HTR-8/SVneo (cell line): Measurements from ENCODE around the gene HSD3B7.
A peak's percentile ranks its signal among the peaks of the same experiment; 100 is the strongest.

ENCODE experiments used
- DNase-seq: peaks from one replicate; pipeline ENCODE4 v3.0.0; 2011; ENCODE audit warnings: low spot score, mixed read lengths; ENCODE audit not compliant: insufficient read length
- FAIRE-seq: peaks from 2 replicates; lab custom pipeline; 2011; peaks lifted over from hg19 to GRCh38; lab: Jason Lieb, UNC

HSD3B7 gene

DNA sequence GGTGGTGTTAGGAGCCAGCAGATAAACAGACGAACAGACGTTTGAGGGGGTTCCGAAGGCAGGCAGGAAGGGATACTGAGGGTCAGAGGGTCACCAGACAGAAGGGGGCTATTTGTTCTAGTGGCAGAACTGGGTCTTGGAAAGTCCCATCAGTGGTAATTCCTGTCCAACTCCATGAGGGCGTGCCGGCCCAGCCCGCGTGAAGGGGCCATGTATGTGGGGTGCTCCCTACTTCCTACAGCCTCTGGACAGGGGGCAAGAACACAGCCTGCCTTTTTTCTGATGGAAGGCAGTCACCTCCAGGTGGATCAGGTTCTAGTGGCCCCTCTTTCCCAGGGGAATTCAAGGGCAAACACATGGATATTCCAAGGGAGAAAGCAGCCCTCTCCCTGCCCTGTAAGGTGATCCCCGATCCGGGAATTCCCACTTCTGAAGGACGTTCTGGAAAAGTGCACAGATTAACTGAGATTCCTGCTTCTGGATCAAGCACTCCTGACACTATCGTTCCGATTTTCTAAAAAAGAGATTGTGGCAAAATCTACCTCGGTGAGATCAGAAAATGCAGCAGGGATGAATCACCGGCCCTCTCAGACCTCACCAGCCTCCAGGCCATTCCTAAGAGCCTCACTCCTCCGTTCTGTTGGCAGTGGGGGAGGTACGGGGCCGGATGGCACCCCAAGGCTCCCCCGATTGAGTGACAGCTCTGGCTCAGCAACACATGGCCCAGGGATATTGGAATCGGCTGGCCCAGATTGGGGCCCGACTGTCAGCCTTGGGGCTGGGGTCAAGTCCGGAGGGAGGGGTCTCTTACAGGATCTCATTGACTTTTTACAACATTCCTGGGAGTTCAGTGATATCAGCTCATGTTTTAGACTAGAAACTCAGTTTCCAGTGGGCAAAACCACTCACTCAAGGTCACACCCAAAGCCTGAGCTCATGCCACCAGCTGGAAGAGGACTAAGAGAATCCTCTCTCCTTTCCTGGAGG is 13.0 kb downstream of the HSD3B7 start:
- DNase-seq = peak; percentile 97
- peak; percentile 9 for FAIRE-seq

DNA sequence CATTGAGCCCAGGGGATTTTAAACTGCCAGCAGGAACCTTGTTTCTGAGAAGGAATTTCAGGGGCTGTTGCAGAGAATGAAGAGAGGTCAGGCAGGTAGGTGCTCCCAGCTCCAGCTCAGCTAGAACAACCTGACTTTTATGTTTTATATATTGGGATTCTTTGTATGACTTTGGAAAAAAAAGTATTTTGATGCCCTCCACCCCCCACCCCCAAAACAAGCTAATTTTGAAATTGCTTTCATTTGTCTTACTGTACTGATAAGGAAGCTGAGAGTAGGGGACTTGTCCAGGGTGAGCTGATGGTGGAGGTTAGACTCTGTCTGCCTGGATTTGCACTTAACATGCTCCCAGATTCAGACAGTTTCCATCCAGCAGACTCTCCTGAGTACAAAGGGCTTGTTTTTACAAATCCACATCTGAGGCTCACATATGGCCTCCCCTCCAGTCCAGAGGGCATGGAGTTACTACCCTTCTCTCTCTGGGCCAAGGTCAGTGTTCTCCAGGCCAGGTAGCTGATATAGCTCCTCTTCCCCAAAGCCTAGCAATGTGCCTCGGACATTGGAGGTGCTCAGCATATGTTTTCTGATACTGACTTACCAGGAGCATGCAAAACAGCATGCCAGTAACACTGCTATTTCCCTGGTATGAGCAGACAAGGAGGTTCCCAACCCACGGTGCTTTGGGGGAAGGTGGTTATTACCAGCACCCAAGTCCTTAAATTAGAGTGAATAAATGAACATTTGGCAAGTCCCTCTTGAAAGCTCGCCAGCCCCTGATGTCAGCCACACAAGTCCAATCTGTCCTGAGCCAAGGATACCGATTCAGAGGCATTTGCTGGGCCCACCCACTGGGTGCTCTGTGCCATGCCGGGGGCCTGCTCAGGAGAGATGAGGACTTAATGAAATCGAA is 14.1 kb downstream of the HSD3B7 start:
- DNase-seq (no peak), FAIRE-seq (no peak)

- DNase-seq (no peak), FAIRE-seq (no peak)
Observed at GRCh38 chr16:31000671-31001382, 15.8 kb downstream of the HSD3B7 start.

DNA sequence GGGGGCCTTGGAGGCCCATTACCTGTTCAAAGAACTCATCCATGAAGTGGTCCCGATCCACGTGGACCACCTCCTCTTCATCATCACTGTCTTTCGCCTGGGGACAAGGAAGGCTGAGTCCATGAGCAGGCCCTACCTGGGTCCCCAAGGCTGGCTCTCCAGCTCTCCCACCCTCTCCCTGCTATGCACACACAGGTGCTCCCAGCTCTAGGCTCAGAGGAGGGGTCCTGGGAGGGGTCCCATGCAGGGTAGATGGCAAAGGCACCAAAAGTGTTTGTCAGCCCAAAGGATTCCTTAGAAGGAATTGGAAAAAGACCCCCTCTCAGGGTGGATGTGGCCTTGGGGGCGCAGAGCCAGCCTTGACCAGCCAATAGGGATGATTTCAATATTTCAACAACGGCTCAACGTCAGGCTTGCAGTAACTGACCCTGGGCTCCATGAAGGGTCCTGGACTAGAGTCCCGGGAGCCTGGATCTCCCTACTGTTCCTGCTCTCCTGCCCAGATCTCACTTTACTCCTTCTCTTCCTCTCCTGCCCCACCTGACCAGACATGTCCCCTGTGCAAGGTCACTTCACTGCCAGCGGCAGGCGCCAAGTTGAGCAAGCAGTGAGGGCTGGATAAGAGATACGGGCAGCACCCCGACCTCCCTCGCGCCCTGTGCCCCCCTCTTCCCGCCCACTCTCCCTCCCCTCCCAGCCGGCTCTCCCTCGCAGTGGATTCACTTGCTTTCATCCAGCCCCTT is 16.7 kb downstream of the HSD3B7 start:
- DNase-seq = no peak

GRCh38 chr16:31002250-31002700 is 17.3 kb downstream of the HSD3B7 start:
- DNase-seq (no peak), FAIRE-seq (no peak)

More for the DNA sequence above, 16.7 kb downstream of the HSD3B7 start:
- no peak for FAIRE-seq

- DNase-seq = no peak
- no peak for FAIRE-seq
Observed at GRCh38 chr16:31002862-31003341, 17.9 kb downstream of the HSD3B7 start.

- FAIRE-seq = no peak
- no peak for DNase-seq
Observed at GRCh38 chr16:31003744-31004143, 18.7 kb downstream of the HSD3B7 start.

DNA sequence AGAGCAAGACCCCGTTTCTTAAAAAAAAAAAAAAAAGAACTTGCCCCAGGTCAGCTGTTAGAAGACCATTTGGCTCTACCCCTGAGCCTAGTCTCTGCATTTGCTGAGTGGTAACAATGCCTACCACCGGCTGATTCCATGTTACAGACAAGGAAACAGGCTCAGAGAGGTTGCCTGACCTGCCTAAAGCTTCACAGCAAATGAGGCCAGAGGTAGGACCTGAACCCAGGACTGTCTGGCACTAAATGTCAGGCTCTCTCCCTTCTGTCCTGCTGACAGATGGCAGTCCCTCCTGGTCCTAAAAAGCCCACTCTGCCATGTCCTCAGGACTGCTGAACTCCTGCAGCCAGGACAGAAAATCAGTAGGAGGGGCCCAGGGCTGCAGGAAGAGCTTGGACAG is 19.7 kb downstream of the HSD3B7 start:
- no peak for FAIRE-seq
- DNase-seq = no peak

DNA sequence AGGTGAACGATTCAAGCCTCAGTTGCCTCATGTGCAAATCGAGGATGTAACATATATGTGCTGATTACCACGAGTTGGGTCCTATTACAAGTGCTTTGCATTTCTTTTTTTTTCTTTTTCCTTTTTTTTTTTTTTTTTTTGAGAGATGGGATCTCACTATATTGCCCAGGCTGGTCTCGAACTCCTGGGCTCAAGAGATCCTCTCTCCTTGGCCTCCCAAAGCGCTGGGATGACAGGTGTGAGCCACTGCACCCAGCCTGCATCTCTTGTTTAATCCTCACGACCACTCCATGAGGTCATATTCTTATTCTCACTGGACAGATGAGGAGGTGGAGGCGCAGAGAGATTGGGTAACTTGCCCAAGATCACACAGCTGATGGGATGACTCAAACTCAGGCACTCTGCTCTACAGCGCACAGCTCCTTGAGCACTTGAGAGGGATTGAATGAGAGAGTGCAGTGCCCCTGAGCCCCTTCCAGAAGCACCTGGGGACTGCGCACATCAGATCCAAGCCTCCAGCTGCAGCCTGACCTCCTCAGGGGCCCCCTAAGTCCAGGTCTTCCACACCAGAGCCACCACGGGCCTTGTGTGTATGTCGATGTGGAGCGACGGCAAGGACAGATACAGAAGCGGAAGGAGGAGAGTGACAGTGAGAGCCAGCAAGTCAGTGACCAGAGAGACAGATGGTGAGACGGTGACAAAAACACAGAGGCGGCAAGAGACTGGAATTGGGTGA is 20.5 kb downstream of the HSD3B7 start:
- DNase-seq (no peak), FAIRE-seq (no peak)

DNA sequence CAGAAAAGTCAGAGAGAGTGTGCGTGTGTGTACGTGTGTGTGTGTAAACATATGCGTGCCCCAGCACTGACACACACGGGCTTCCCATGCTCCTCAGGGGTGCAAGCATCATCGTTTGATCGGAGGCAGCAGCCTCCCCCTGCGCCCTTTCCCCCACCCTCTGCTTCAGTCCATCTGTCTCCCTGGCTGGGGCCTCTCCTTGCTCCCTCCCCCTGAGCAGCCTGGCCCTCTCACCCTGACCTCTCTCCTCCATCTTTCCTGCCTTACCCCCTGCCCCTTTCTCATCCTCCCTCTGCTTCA is 21.0 kb downstream of the HSD3B7 start:
- FAIRE-seq (no peak), DNase-seq (no peak)

GRCh38 chr16:31006589-31006988 is 21.6 kb downstream of the HSD3B7 start:
- FAIRE-seq = no peak
- DNase-seq = no peak

DNA sequence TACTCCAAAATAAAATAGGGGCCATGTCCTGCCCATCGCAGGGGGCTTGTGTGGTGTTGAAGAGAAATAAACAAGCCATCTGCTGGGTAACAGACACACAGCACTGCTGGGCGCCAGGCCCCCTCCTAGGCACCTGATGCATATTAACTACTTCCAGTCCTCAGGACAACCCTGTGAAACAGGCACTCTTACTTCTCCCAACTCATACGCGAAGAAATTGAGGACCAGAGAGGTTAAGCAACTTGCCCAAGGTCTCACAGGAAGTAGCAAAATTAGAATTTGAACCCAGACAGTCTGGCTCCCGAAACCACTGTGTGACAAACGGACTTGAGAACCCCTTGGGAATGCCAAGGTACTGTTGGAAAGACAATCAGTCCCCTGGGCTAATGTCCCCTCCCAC is 22.7 kb downstream of the HSD3B7 start:
- FAIRE-seq = no peak
- no peak for DNase-seq

- FAIRE-seq = peak; percentile 31
- DNase-seq = peak; percentile 75
Observed at GRCh38 chr16:31008149-31008548, 23.1 kb downstream of the HSD3B7 start.

DNA sequence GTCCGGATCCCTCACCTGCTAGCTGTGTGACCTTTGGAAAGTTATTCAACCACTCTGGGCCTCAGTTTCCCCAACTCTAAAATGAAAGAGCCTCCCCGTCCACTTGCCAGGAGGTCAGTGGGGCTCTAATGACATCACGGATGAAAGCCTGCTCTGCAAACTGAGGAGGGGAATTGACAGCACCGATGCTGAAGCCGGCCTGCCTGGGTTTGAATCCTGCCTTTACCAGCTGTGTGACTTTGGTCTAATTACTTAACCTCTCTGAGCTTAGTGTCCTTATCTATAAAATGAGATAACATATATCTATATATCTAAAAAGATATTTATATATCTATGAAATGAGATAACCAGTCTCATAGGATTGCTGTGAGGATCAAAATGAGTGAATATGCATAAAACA is 23.5 kb downstream of the HSD3B7 start:
- no peak for FAIRE-seq

GRCh38 chr16:31009120-31009519 is 24.1 kb downstream of the HSD3B7 start:
- DNase-seq = no peak
- FAIRE-seq = no peak

More for the DNA sequence above, 23.5 kb downstream of the HSD3B7 start:
- no peak for DNase-seq

DNA sequence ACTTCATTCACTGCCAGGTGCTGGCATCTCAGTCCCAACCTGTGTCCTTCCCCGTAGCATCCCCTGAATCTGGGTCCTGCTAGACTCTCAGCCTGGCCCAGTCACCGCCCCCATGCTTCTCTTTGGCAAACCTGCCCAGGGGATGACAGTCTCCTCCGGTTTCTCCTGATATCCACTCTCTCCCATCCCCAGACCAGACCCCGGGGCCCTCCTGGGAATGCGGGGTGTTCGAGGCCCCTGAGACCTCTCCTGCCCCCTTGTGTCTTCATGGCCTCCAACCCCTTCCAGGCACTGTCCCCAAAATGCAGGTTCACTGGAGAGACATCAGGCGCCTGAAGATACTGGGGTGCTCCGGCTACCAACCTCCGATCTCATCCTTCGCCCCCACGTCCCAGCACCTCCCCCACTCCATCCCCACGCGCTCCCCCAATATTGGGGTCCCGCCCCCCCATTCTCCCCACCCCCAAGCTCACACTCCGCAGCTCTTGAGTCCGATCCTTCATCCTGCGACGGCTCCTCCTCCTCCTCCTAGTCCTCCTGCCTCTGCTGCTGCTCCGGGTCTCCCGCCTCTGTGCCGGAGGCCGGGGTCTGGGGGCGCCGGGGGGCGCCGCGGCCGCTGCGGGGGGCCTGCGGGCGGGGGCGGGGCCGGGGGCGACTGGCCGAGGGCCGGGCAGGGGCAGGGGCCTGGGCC is 25.0 kb downstream of the HSD3B7 start:
- FAIRE-seq = no peak
- peak; percentile 41 for DNase-seq

GRCh38 chr16:31010585-31011325 is 25.7 kb downstream of the HSD3B7 start, which contains the start of gene STX1B:
Gene STX1B (minus strand): TSS chr16:31010638. CDS start chr16:31010396, 242 bp downstream.
- peak; percentile 72 for DNase-seq
- peak; percentile 78 for FAIRE-seq
